ENCODE data around the gene LRP2BP. TPM values are rescaled to one million over a fixed set of nuclear protein-coding genes. Genes with fewer than 3 reads are reported as not detected.
"Not testable (repeated sequence)": the region's sequence is repeated elsewhere in the genome, so short reads cannot be mapped to it uniquely, and the experiment has no call there.

LRP2BP gene
- total RNA-seq, 1 experiment from 2014 or later, result not detected

DNA sequence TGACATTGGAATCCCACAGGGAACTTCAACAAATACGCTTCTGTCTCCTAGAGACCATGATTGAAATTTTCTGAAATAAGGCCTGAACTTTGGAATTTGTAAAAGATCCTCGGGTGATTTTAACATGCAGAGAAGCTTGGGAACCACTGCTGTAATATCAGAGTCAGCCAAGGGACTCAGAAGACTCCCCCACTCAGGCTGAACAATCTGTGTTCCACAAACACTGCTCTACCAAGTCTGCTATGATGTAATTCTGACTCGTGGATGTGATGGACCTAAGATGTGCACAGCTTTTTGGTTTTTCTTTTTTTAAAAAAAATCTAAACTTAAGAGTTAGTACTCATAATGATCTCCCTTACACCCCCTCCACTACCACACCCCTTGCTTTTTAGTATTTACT is 26.0 kb downstream of the LRP2BP start:
- in situ Hi-C loops (cut with HindIII; ENCODE audit: low sequenced_read_pairs), result no loop called here
- no peak for DNase-seq (ENCODE audit: low spot score)

DNA sequence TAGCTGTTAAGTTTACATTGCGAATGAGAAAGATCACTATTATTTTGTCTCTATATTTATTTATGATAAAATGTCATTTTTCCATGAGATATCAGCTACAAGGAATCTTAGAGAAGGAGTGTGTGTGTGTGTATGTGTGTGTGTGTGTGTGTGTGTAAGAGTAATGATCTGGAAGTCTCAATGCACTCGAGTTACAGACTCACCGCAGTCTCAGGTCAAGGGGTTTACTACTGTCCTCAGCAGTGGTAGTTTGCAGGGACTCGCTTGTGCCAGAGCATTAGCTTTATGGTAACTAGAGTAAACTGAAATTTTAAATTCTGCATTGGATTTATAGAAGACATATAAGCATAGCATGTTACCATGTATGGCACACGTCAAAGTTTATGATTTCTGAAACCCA is 30.8 kb downstream of the LRP2BP start:
- DNase-seq (ENCODE audit: low spot score), result no peak
- in situ Hi-C loops (cut with HindIII; ENCODE audit: low sequenced_read_pairs), result no loop called here

- no peak for DNase-seq (ENCODE audit: low spot score)
- in situ Hi-C loops (cut with HindIII; ENCODE audit: low sequenced_read_pairs), result no loop called here
These were observed 32.5 kb downstream of the LRP2BP start for GRCh38 chr4:185363251-185363650.

DNA sequence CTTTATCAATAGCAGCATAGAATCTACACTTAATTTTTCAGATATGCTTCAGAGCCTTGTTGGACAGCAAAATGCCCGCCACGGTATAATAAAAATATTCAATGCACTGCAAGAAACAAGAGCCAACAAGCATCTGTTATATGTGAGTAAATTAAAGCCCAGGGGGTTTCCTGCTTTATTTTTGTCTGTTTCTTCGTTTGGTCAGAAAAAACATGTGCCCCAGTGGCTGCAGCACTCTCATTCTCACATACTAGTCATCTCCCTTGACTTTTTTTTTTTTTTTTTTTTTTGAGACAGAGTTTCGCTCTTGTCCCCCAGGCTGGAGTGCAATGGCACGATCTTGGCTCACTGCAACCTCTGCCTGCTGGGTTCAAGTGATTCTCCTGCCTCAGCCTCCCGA is 33.2 kb downstream of the LRP2BP start:
- in situ Hi-C loops (cut with HindIII; ENCODE audit: low sequenced_read_pairs), result not testable (repeated sequence)

GRCh38 chr4:185361872-185362271 is 33.9 kb downstream of the LRP2BP start:
- in situ Hi-C loops (cut with HindIII; ENCODE audit: low sequenced_read_pairs), result no loop called here
- no peak for DNase-seq (ENCODE audit: low spot score)

More for the DNA sequence above, 33.2 kb downstream of the LRP2BP start:
- not testable (repeated sequence) for DNase-seq (ENCODE audit: low spot score)

DNA sequence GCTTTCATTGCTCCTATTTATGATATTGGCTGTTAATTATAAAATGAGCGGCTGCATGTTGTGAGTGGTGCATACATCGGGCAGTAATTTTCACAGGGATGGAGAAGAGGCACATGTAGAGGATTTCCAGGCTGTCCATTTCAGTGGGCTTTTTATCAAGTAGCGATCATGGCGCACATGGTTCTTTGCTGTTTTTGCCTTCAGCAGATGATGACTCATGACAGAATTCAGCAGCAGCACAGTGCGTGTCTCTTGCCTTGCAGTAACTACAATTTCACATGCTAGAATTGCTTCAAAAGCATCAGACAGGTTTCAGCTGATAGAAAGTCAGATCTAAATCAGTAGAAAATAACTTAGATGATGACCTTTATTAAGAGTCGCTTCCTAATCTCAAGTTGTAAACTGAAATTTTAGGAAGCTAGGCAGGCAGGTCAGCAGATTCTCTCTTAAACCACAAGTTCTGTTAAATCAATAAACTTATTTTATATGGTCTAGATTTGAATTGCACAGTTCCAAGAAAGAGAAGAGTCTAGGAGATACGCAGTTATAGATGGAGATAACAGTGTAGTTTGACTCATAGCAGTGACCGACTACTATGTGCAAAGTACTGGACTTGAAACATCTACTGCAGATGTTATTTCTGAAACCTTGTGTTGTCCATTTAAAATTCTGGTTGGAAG is 35.8 kb downstream of the LRP2BP start:
- no peak for DNase-seq (ENCODE audit: low spot score)
- in situ Hi-C loops (cut with HindIII; ENCODE audit: low sequenced_read_pairs), result no loop called here

- in situ Hi-C loops (cut with HindIII; ENCODE audit: low sequenced_read_pairs), result no loop called here
- no peak for DNase-seq (ENCODE audit: low spot score)
These were observed 36.8 kb downstream of the LRP2BP start for GRCh38 chr4:185358959-185359358.

GRCh38 chr4:185358514-185358913 is 37.2 kb downstream of the LRP2BP start:
- in situ Hi-C loops (cut with HindIII; ENCODE audit: low sequenced_read_pairs), result no loop called here
- DNase-seq (ENCODE audit: low spot score), result no peak

DNA sequence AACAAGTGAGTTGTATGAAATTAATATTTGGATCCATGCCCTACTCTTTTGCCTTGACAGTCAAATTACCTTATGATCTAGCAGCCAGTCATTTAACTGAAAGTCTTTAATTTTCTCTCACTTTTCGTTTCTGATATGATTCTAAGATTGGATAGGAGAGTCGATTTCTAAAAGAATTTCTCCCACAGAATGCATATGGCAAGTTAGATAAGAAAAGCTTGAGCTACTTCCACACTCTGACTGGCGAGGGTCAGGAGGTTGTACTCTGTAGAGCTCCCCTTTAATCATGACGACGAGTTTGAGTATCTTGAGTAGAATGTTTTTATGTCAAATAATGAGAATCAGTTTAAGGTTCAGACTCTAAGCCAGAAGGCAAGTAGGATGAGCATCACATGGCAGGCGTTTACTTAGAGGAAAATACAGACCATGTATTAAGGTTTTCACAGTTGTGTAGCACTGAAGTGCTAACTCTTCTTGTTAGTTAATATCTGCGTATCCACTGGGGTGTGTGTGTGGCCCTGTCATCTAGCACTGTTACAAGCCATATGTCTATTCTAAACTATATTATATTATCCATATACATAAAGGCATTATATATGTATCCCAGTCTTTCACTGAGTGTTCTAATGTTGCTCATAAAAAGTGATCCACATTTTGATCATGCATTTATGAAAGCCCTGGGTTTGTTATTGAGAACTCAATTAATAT is 37.8 kb downstream of the LRP2BP start:
- in situ Hi-C loops (cut with HindIII; ENCODE audit: low sequenced_read_pairs), result no loop called here
- no peak for DNase-seq (ENCODE audit: low spot score)

DNA sequence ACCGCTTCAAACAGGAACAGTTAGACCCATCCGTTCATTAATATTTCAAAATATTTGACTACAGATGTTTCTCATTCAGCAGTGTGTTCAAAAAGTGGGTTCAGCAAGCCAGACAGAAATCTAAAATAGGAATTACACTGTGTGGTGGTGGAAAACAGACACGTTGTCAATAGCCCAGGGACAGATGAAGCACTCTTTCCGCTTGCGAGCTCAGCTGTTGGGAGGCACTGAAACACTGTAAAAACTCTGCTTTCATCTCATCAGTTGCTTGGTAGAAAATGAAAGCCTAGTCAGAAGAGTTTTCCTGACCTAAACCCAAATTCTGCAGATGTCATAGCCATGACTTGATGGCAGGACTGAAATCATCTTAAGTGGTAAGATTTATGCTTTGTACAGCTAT is 38.5 kb downstream of the LRP2BP start:
- in situ Hi-C loops (cut with HindIII; ENCODE audit: low sequenced_read_pairs), result no loop called here

DNA sequence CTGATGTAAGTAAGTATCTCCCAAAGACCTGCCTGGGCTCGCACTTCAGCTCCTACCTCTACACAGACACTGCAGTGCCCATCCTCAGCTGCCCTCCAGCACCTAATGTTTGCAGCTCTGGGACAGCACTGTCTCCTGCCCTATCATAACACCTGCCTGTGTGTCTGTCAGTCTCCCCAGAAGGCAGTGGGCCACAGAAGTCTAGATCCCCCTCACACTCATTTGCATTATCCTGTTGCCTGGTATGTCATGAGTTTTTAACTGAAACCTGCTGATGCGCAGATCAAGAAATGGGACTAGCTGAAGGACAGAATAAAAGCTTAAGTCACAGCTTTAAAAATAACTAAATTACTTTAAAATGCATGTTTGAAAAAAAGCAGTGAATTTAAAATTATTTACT is 43.0 kb downstream of the LRP2BP start:
- DNase-seq (ENCODE audit: low spot score), result no peak
- in situ Hi-C loops (cut with HindIII; ENCODE audit: low sequenced_read_pairs), result no loop called here

More for the DNA sequence above, 38.5 kb downstream of the LRP2BP start:
- no peak for DNase-seq (ENCODE audit: low spot score)

DNA sequence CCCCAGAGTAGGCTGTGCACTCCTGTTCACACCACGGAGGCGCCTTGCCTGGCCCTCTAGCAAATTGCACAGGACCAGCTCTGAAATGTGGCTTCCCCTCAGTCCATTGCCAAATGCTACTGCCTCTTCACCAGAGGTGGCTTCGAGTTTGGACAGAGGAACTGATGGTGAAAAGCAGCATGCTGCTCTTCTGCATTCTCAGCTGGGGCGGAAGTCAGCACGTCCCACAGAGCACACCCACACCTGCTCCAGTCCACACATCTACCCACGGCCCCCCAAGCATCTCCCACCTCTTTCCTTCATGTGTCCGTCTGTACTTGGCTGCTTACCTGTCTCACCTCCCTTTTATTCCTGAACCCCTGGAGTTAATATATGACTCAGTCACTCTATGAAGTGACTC is 43.5 kb downstream of the LRP2BP start:
- in situ Hi-C loops (cut with HindIII; ENCODE audit: low sequenced_read_pairs), result no loop called here
- DNase-seq (ENCODE audit: low spot score), result no peak

- in situ Hi-C loops (cut with HindIII; ENCODE audit: low sequenced_read_pairs), result no loop called here
These were observed 44.0 kb downstream of the LRP2BP start for GRCh38 chr4:185351691-185352090.

GRCh38 chr4:185346975-185347601 is 48.6 kb downstream of the LRP2BP start:
- in situ Hi-C loops (cut with HindIII; ENCODE audit: low sequenced_read_pairs), result no loop called here
- no peak for DNase-seq (ENCODE audit: low spot score)

More at GRCh38 chr4:185351691-185352090, 44.0 kb downstream of the LRP2BP start:
- DNase-seq (ENCODE audit: low spot score), result no peak

DNA sequence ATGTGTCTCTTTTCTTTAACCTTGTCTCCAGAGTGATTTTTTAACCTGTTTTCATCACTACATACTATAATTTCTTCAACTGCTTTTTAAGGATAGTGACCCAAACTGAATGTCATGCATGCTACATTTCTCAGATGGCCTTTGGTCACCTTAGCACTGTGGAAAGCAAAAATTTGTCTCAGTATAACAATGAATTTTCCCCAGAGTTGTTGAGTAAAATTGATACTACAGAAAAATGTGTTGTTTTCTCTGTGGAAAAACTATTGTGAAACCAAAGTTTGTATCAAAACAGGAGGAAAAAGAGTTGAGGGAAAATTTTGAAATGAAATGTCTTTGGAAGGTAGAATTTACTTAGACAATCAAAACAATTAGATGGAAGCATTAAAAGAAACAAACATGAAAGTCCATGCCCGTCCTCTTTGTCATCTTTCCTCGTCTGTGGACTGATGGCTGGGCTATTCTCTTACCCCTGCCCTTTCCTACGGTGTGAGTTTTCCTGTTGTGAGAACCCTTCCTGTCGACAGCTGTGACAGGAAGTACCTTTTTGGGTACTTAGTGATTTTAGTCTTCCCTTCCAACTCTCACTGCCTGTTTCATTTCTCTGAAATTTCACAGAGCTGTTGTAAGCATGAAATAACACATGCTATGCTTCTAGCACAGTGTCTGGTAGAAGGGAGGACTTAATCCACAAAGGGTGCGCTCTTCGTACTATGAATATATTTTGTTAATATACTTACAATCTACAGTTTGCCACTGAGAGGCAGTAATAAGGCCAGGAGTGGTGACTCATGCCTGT is 50.8 kb downstream of the LRP2BP start:
- DNase-seq (ENCODE audit: low spot score), result no peak
- in situ Hi-C loops (cut with HindIII; ENCODE audit: low sequenced_read_pairs), result no loop called here

DNA sequence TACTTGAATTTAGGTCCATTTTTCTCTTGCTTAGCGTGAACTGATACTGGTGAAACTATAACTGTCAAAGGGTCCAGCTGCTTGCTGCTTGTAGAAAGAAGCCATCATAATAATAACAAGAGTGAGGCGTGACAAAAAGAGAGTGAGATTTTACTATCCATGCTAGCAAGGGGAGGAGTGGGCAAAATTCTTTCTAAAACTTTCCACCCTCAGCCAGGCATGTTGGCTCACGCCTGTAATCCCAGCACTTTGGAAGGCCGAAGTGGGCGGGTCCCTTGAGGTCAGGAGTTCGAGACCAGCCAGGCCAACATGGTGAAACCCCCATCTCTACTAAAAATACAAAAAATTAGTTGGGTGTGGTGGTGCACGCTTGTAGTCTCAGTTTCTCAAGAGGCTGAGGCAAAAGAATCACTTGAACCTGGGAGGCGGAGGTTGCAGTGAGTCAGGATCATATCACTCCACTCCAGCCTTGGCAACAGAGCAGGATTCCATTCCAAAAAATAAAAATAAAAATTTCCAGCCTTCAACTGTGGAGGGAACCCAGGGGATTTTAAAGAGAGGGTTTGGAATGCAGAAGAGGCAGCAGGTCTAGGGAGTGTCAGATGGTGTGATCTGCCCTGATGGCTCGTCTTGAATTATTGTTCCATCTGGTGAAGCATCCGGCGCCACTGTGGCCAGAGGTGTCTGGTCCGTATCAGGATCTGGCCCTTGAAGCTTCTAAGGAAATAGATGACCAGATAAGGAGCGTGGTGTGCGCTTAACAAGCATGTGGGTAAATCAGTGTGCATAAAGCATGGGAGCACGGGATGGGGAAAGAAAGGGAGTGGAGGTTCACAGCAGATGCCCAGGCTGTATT is 51.8 kb downstream of the LRP2BP start:
- in situ Hi-C loops (cut with HindIII; ENCODE audit: low sequenced_read_pairs), result no loop called here
- peak; percentile 43 for DNase-seq (ENCODE audit: low spot score)

DNA sequence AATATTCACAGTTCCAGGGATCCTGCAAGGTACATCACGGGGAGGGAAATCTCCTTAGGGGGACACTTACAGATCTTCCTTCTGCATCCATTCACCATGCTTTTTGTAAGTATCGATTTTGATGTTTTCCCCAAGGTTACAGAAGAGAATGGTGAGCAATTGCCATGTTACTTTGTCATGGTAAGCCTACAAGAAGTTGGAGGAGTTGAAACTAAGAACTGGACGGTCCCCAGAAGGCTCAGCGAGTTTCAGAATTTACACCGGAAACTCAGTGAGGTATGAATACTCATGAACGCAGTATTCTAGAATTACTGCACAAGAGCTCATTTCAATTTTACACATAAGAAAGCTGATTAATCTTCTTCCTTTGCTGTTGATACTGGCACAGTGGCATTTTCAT is 53.9 kb downstream of the LRP2BP start:
- DNase-seq (ENCODE audit: low spot score), result no peak
- in situ Hi-C loops (cut with HindIII; ENCODE audit: low sequenced_read_pairs), result no loop called here

DNA sequence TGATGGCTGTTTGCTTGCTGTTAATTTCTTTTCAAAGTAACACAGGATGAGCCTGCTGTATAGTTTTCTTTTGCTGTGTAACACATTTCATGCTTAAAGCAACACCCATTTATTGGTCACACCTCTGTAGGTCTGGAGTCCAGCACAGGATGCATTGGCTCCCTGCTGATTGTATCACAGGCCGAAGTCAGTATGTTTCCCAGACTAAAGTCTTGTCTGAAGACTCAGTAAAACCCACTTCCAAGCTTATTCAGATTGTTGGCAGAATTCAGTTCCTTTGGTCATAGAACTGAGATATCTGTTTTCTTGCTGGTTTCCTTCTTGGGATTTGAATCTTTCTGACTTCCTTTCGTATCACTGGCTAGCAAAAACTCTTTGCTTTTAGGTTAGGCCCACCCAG is 54.3 kb downstream of the LRP2BP start:
- DNase-seq (ENCODE audit: low spot score), result no peak
- in situ Hi-C loops (cut with HindIII; ENCODE audit: low sequenced_read_pairs), result no loop called here

- in situ Hi-C loops (cut with HindIII; ENCODE audit: low sequenced_read_pairs), result no loop called here
- DNase-seq (ENCODE audit: low spot score), result no peak
These were observed 55.8 kb downstream of the LRP2BP start for GRCh38 chr4:185339941-185340340.

Measured in G401 (cell line).